Suppressor macrophage treated with lipopolysaccharide for 4 hours (primary cell): Measurements from ENCODE around the gene BTBD16.
A peak's percentile ranks its signal among the peaks of the same experiment; 100 is the strongest.

Experiments
- DNase-seq: peaks from one replicate; pipeline ENCODE4 v3.0.0-alpha.2; 2020

Gene BTBD16

DNA sequence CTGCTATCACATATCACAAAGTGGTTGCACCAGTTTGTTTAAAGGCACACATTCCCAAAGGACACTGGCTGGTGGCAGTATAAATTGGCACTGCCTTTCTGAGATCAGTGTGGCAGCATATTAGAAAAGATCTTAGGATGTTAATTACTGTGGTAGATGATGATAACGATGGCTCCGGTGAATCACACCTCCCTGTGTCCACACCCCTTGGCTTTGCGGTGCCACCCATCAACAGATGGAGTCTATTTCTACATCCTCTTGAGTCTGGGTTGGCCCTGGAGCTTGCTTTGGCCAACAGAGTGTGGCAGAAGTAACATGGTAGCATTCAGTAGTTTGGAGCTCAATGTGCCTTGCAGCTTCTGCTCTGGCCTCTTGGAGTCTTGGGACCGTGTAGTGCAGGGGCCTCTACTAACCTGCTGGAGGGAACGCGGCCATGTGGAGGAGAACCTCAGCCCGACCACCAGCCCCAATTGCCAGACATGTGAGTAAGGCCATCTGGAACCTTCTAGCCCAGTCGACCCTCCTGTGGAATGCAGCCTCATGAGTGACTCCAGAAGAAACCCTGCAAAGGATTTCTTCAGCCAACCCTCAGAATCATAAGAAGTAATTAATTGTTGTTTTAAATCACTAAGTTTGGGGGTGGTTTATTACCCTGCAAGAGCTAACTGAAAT, 76.2 kb downstream of the BTBD16 start:
- DNase-seq, result no peak

DNA sequence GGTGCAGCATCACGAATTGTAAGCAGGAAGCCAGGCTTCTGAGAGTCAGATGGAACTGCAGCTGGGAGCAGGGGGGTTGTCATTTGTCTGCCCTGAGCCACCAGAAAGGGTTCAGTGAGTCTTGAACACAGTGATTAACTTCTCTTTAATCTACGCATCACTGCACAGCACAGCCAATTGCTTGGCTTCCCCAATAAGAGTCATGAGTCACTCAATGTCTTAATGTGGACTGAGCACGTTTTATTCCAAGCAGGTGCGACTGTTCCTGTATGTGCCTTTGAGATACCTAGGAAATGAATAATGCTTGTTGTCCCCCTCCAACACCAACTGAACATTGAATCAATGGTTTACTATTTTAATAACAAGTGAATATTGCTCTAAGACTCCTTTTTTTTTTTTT, 77.4 kb downstream of the BTBD16 start:
- no peak for DNase-seq

- no peak for DNase-seq
Measured at GRCh38 chr10:122348935-122349361, 77.9 kb downstream of the BTBD16 start.

- DNase-seq, result no peak
Measured at GRCh38 chr10:122349758-122350369, 78.8 kb downstream of the BTBD16 start.

- no peak for DNase-seq
Measured at GRCh38 chr10:122350893-122351292, 79.8 kb downstream of the BTBD16 start.

GRCh38 chr10:122352817-122353525, 81.9 kb downstream of the BTBD16 start:
- no peak for DNase-seq

DNA sequence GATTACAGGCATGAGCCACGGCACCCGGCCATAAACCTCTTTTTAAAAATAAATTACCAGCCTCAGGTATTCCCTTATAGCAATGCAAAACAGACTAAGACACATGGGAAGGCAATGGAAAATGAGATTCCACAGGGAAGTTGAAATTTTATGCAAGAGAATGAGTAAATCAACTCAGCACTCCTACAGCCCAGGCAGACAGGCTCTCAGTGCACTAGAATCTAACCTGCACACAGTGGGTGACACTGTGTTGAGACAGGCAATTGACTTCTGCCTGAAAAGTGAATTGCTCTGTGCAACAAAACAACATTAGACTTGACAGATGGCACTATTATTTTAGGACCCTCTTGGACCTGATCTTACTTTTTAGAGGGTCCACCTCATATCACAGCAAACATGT, 83.3 kb downstream of the BTBD16 start:
- DNase-seq, result no peak

GRCh38 chr10:122357685-122358084, 86.6 kb downstream of the BTBD16 start:
- DNase-seq, result no peak

DNA sequence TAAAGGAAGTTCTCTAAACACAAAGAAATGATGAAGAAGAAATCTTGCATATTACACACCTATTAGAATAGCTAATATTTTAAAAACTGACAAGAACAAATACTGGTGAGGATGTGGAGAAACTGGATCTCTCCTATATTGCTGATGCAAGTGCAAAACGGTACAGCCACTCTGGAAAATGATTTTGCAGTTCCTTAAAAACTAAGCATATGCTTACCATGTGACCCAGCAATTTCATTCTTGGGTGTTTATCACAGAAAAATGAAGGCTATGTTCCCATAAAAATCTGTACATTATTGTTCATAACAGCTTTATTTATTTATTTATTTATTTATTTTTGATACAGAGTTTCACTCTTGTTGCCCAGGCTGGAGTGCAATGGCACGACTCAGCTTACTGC, 88.5 kb downstream of the BTBD16 start:
- no peak for DNase-seq

- no peak for DNase-seq
Measured at GRCh38 chr10:122361046-122361445, 90.0 kb downstream of the BTBD16 start.

GRCh38 chr10:122362031-122362592, 91.0 kb downstream of the BTBD16 start:
- DNase-seq, result no peak

DNA sequence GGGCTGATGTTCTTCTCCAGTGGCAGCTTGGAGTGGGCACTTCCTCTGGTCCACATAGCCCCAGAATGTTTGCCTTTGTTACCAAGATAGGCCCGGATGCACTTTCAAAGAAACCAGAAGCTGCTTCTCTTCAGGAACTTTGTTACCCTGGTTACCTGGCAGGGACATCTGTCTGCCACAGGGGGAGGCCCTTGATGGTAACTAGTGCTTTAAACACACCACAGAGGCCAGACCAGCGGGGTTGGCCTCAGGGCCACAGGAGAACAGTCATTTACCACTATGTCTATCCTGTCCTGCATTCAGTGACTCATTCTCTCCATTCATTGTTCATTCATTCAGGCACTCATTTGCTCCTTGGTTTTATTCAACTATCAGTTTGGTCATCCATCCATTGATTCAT, 91.5 kb downstream of the BTBD16 start:
- DNase-seq, result no peak

- DNase-seq, result no peak
Measured at GRCh38 chr10:122363311-122363710, 92.2 kb downstream of the BTBD16 start.

DNA sequence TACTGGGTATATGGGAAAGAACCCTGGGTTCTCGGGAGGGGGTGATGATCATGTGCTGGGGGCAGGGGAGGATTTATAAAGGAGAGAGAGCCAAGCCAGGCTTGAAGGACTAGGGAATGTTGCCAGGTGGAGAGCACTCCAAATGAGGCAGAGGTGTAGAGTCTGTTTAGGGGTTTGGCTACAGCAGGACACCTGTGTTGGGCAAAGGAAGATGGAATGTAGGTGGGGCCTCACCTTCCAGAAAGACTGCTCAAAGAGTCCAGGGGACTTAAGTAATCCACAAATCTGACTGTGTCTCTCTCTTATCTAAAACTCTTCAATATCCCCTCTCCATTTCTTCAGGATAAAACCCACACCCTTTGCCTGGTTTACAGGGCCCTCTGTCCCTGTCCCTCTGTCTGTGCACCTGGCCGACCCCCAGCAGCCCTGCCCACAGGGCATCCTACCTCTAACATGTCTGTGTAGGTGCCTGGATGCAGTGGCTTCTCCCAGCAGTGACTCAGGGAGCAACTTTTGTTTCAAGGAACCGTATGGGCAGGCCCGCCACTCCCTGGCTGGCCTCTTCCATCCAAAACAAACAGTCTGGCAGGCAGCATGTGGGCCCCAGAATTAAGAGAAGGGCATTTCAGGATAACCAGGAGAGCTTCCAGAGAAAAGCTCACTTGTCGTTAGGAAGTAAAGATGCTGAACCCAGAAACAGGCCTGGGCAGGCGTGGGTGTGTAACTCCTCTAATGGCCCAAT, 92.8 kb downstream of the BTBD16 start:
- DNase-seq, result no peak

- no peak for DNase-seq
Measured at GRCh38 chr10:122368502-122369254, 97.6 kb downstream of the BTBD16 start.

DNA sequence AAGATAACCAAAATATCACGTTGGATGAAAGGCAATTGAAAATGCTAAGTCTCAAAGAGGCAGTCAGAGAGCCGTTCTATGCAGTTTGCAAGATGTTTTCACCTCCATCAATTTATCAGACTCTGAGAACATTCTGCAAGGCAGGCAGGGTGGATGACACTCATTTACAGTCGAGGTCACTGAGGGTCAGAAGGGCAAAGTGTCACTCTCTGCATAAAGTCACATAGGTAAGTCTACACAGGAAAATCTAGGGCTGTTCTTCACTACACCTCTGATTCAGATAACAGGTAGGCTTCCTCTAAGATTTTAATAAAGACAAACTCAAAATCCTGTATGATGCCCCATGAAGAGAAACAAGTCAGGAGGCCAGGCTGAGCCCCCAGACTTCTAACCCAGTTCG, 102.0 kb downstream of the BTBD16 start:
- no peak for DNase-seq

DNA sequence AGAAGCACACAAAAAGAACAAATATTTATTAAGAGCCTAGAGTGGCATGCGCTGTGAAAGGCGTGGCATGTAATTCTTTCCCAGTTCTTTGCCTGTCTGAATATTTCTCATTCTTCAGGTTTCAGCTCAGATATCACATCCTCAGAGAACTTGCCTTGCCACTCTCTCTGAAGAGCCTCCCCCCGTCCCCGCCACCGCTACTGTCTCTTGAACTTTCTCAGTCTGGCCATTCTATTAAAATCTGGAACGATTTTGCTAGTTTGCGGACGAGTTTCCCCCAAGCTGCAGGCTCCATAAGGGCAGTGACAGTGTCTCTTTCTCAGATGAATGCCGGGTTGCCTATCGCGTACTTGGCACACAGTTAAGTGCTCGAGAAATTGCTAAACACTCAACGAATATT, 102.6 kb downstream of the BTBD16 start:
- no peak for DNase-seq

DNA sequence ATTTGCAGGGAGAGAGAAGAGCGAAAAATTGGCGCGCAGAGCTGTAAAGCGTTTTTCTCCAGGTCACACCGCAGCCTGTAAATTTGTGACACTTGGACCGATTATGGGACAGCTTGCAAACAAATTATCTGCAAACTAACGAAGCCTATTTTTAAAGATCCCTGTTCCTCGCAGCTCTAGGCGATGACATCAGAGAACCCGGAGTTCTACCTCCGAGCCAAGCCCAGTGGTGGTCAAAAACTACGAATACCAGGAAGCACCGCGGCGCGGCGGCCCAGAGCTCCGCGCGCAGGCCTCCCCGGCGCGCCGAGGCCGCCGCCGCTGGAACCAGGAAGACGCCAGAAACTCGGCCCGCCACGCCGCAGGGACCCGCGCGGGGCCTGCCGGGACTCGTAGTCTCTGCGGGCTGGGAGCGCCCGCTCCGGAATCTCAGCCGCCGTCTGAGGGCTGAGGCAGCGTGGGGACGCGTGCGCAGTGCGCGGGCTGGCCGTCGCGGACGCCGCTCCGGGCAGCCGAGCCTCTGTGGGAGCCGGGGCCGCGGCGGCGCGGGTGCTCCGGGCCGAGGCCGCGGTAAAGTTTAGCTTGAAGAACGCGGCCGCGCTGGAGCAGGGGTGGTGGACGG, 103.3 kb downstream of the BTBD16 start, which contains the start of gene PLEKHA1:
Gene PLEKHA1 (plus strand): TSS at position 472 of the 622 bp plus-strand sequence. CDS start 18,493 bp downstream, outside the sequence.
- DNase-seq, result peak; percentile 97

DNA sequence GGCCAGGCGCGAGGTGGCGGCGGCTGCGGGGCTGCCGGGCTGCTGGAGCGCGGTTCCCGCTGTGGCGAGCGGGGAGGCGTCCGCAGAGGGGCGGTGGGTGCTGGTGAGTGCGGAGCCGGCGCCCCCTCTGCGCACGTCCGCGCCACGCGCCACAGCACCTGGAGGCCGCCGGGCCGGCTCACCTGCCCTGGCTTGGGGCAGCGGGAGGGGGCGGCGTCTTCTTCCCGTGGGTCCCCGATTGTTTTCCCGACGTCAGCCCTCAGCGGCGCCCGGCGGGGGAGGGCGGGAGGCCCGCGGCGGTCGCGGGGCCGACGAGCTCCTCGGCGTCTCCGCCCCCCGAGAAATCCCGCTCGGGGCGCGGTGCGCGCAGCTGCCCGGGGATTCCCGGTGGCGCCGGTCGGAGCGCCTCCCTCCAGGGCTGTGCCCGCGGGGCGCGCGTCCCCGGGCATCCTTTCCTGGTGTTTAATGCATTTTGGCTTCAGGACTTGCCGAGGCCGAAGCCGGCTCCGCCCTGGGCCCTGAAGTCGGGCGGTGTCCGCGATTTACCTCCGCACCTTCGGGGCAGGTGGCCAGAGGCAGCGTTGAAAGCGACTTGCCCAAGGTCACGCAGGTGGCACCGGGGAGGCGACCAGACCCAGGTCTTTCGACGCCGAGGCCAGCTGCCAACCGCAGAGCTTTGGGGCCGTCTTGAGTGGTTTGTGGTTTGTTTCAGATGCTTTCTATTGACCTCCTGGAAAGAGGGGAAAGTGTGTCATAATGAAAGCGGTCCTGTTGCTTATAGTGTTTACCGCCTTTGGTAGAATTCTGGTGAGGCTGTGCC, 104.0 kb downstream of the BTBD16 start:
- DNase-seq, result peak; percentile 78

DNA sequence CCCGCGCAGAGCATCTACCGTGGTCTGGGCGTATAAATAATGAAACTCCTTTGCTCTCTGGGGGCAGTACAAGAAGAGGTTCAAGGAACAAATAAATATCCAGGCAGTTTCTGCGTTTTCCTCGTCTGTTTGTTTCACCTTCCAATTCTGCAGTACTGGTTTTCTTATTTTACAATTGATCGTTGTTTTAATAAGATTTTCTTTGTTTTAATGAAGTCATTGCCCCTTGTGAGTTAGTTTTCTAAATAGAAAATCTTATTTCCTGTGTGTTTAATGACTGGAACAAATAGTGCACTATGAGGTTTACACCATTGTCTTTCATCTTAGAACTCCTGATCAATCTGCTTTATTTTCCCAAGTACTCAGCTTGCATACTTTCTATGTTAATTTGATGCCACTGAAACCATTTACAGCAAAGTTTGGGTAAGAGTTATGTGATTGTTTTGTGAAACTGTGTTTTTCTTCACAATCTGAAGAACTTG, 104.6 kb downstream of the BTBD16 start:
- DNase-seq, result no peak
